ENCODE measurements around the gene MSMP.

MSMP gene

GRCh38 chr9:35754264-35754663, at the start of gene MSMP:
TSS of gene MSMP (minus strand) at chr9:35754276. CDS start at chr9:35754129, 147 bp downstream.
- no peak for DNase-seq

DNA sequence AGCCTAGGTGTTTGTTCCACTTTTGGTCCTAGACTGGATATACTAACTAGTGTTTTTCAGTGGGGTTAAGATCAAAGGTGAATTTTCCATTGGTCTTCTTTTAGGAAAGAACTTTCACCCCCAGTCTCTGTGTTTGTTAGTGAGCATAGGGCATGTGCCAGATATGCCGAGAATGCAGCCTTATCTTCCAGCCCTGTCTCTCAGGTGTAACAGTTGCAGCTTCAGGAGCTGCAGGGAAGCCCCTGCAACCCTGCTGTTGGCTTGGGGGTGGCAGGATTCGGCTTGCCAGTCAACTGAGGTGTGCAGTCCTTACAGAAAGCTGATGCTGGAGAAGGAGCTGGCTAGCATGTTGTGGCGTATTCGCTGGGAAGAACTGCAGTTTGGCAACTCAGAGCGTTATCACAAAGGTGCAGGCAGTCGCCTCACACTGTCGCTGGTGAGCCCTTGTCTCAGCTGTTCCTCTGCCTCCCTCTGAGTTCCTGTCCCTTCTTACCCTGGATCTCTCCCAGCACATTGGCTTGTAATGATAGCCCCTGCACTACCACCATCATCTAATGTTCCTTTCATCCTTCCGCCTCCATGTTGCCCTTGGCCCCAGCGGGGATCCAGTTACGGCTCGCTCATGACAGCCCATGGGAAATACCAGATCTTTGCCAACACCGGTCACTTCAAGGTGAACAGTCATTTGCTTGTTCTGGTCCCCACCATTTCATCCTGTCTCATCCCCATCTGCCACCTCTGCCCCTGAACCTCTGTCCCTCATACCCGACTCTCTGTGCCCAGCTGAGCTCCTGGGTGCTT, 47.5 kb upstream of the MSMP start:
- DNase-seq: no peak

- no peak for DNase-seq
These were observed 46.5 kb upstream of the MSMP start for GRCh38 chr9:35800530-35800929.

DNA sequence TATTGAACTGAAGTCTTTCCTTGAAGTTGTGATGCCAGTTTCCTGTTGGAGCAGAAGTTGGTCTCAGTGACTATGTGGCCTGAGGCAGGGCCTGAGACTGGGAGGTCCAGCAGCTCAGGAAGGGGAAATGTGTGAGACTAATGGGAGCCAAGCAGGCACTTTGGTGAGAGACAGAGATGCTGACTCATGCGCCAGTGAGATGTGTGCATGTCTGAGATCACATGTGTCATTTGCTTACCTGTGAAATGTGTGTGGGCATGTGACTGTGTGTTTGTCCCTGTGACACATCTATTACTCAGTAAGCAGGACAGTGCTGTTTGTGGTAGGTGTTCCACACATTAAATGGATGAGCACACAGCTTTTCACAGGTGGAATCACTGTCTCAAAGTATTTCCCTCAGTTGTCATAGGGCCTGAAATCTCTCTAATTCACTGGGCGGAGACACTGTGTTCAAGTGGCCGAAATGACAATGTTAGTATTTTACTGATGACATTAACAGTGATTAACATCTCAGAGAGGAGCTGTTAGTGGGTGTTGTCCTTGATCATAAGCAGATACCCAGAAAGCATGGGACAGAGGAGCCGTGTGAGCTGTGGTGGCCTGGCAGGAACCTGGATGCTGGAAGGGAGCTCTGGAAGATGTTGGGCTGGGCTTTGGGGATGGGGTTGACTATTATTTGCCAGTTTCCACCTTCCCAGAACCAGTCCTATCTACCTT, 44.7 kb upstream of the MSMP start:
- DNase-seq: no peak

GRCh38 chr9:35797311-35798109, 43.4 kb upstream of the MSMP start:
- no peak for DNase-seq

- no peak for DNase-seq
These were observed 41.6 kb upstream of the MSMP start for GRCh38 chr9:35795695-35796094.

- no peak for DNase-seq
These were observed 39.4 kb upstream of the MSMP start for GRCh38 chr9:35793461-35793860.

- DNase-seq: no peak
These were observed 38.8 kb upstream of the MSMP start for GRCh38 chr9:35792826-35793225.

DNA sequence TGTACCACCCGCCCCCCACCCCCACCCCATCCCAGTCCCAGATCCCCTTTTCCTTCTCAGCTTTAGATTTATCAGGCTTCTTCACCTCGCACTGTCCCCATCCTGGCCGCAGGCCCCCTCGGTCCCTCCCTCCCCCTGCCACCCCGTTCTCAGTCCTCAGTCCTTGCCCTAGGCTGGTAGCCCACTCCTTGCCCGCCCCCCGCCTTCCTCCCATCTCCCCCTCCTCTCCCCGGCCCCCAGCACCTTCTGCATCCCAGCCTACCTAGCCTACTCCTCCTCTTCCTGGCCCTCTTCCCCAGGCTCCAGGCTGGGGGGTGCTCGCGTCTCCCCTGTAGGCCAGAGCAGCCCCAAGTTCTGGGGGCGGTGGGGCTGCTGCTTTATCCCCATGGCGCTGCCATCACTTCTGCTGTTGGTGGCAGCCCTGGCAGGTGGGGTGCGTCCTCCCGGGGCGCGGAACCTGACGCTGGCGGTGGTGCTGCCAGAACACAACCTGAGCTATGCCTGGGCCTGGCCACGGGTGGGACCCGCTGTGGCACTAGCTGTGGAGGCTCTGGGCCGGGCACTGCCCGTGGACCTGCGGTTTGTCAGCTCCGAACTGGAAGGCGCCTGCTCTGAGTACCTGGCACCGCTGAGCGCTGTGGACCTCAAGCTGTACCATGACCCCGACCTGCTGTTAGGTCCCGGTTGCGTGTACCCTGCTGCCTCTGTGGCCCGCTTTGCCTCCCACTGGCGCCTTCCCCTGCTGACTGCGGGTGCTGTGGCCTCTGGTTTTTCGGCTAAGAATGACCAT, 38.1 kb upstream of the MSMP start:
- no peak for DNase-seq

DNA sequence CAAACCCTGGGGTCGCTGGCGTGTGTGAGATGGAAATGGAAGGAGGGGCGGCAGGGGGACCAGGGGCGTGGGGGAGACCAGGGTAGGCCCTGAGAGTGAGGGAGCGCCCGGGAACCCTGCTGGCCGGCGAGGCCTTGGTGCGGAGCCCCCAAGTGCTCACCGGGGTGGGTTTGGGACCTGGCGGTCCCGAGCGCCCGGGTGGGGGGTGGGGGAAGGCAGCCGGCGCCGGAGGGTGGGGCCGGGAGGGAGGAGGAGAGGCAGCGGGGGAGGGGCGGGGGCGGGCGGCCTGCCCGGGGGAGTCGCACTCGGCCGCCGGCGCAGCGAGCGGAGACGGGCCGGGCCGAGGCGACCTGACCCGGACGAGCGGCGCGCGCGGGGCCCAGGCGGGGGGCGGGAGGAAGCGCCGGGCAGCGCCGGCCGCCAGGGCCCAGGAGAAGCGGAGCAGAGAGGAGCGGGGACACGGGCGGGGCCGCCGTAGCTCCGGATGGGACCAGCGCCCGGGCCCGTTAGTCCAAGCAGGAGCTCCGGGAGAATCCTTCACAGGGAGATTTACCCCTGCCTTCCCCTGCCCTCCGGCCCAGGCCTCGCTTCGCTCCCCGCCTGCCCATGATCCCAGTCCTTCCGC, 37.3 kb upstream of the MSMP start, which contains the start of gene NPR2:
Gene NPR2, plus strand, starts transcription at position 295 of the 625 bp plus-strand sequence. CDS start 818 bp downstream, outside the sequence.
- DNase-seq: no peak

DNA sequence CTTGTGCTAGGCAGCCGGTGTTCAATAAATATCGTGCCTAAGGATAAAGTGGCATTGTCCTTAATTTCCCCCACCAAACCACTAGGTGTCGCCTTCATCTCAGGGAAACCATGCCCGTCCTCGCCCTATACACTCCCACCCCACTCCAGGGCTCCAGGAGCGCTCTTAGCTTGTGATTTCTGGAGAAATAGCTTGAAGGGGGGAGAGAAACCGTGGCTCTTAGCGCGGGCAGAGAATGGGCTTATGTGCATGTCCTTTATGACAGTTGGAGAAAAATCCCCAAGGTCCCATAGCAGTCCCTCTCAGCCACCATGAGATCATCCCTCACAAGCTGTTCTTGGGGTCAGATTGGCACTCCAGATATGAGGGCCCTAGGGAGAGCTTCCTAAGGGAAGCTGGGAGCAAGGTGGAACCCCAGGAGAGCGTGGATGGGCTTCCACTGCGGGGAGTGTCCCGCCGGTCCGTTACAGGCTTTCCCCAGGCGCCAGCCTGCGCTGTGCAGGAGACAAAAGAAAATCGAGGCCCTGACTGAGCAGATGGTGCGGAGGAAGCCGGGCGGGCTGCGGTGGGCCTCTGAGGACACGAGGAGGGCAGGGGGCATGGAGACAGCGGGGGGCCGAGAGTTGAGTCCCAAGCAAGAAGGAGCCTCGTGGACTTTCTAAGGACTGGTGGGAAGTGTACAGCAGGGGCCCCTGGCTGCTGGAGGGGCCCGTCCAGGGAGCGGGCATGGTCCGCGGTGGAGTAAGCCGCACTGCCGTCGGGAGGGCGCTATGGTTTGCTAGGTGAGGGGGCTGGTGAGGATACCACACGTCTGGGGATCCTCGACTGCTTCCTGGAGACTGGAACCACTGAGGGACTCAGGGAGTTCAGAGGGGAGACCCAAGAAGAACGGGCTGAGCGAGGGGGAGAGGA, 36.6 kb upstream of the MSMP start:
- peak; percentile 50 for DNase-seq

GRCh38 chr9:35790025-35790384, 35.9 kb upstream of the MSMP start:
- no peak for DNase-seq

DNA sequence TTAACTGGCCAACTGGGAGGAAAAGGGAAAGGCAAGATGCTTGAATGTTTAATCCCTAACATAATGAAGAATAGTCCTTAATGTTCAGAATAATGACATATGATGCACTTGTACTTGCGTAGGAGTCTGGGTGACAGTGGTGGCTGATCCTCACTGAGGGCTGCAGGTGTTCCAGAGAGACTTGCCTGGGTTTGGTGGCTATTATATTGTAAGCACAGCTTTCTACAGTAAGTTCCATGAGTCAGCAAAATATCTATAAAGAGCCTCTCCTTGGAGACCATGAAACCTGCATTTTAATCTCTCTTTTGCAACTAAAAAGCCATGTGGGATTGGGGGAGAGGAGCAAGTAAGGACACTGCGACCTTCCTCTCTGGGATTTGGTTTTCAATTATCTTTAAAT, 35.5 kb upstream of the MSMP start:
- DNase-seq: no peak

DNA sequence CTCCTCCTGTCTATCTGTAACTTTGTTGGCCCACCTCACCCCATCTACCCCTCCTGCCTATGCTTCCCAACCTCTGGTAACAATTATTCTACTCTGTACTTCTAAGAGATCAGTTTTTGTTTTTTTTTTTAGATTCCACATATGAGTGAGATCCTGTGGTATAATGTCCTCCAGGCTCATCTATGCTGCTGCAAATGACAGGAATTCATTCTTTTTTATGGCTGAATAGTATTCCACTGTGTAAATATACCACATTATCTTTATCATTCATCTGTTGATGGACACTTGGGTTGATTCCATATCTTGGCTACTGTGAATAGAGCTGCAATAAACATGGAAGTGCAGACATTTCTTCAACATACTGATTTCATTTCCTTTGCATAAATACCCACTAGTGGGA, 29.3 kb upstream of the MSMP start:
- no peak for DNase-seq

- DNase-seq: no peak
These were observed 27.0 kb upstream of the MSMP start for GRCh38 chr9:35781066-35781465.

DNA sequence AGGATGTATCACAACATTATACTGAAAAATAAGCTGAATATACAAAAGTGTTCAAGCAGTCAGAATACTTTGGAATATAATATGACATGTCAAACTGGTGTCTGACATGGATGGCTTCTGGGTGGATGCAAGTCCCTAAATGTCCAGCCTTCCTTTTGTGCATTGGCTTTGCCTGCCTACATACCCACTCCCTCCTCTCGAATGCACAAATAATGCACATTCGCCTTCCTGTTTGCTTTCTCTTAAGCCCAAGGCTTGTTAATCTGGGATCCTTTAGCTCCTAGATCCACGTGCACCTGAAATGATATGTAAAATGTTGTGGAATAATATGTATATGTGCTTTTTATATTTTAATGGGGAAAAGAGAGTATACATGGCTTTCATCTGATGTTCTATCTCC, 24.4 kb upstream of the MSMP start:
- no peak for DNase-seq

DNA sequence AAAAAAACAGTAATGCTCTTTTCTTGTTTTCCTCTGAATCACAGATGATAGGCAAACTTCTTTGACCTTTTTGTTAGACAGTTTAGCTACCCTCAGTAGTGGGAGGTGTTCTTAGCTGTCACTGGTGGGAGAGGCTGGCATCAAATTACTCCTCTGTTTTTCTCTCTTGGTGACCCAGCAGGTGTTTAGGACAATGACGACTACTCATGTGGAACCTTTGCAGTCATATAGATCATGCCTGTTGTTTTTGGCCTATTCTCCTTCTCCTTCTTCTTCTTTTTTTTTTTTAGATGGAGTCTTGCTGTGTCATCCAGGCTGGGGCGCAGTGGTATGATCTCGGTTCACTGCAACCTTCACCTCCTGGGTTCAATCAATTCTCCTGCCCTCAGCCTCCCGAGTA, 21.9 kb upstream of the MSMP start:
- no peak for DNase-seq

DNA sequence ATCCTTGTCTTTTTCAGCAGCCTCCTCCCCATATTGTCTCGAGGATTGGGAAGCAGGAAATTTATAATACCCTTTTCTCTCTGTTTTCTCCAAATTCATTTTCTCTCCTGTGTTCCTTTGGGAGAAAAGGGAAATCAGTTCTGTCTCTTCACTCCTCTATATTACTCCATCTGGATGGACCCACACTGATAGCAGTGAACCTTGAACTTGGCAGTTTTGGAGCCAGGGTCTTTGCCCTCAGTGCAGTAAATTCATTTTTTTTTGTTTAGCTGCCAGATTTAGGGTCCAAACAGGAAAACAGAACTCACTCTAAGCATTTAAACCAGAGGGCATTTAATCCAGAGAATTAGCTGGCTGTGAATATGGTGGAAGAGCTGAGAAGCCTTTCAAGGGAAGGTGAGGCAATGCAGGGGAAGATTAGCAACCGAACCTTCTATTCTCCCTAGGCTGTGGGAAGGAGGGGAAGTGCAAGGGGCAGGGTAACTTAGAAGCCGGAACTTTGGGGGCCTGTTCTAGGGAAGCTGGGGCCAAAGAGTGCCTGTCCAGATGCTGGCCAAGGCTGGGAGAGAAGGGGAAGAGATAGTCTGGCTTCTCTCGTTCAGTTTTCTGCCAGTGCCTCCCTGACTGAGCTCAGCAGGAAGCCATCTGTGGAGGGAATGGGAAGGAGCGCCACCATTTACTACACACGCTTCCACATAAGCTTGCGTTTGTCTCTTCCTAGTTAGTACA, 21.0 kb upstream of the MSMP start:
- DNase-seq: no peak

GRCh38 chr9:35771943-35772342, 17.9 kb upstream of the MSMP start:
- no peak for DNase-seq

DNA sequence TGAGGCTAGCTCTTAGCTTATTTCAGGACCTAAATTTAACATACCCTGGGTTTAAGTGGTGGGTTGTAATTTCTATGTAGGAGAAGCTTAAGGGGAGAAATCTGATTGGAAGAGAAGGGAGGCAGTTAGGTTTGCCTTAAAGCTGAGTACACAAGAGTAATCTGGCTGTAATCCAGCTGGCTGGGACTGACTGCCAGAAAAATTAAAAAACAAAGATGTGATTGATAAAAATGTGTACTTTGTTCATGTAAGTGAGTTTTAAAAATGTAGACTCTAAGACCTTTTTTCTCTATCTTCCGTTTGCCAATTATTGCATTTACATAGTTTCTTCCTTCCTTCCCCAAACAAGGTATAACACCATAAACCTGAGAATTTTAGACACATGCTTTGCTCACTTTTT, 17.5 kb upstream of the MSMP start:
- DNase-seq: no peak

DNA sequence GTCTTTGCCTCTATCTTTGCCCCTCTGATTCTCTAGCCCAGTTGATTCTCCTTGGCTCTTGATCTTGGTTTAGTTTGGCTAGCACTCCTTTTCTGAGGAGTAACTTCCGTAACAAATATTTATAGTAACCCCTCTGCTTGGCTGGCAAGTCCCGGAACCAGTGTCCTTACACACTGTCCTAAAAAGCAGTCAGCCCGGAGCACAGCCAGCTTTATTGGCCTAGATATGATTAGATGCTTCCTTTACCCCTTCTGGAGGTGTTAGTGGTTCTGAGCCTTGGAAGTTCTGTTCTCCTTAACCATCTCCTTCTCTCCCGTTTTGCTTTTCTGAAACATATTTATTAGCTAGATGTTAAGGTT, 17.0 kb upstream of the MSMP start:
- no peak for DNase-seq
